GM18520 (cell line): ENCODE results near the gene BNC2.

Source experiments
- ATAC-seq: cut with Tn5 transposase; IDR thresholded peaks from one replicate; pipeline ENCODE4 v1.9.1; 2021; ENCODE audit not compliant: unreplicated experiment

BNC2 gene

DNA sequence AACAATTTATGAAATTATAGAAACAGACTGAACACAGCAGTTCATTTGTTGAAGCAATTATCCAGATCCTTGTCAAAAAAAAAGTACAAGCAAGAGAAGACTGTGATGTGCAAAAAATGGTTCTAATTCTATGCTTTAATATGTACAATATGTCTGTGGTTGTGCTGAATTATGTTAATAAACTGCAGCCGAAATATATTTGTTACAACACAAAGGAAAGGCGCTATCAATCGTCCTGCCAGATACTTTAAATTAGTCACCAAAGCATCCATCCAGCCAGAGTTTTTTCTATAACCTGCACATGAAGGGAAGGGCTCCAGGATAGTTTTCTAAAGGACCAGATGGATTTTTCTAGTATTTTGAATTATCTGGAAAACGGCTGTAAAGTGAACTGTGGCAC, 259.5 kb downstream of the BNC2 start:
- ATAC-seq = no peak

- no peak for ATAC-seq
Observed at GRCh38 chr9:16610538-16610937, 259.9 kb downstream of the BNC2 start.

GRCh38 chr9:16608906-16609305, 261.6 kb downstream of the BNC2 start:
- ATAC-seq = no peak

GRCh38 chr9:16602494-16602893, 268.0 kb downstream of the BNC2 start:
- ATAC-seq = no peak

DNA sequence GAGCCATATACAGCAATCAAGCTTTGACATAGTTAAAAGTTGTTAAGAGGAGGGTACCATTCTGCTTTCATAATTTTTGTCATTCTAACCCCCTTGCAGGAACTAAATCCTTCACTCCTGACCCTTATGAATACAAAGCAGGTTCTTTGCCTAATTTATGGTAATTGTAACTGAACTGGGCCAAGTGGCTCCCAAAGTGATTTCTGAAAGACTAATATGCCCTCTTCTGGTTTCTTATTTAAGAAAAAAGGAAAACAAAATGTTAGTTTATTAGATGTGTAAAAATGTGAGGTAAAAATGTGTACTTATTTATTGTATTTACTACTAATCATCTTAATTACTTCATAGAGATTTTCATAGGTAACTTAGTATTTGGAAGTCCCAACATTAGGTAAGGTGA, 268.5 kb downstream of the BNC2 start:
- no peak for ATAC-seq

DNA sequence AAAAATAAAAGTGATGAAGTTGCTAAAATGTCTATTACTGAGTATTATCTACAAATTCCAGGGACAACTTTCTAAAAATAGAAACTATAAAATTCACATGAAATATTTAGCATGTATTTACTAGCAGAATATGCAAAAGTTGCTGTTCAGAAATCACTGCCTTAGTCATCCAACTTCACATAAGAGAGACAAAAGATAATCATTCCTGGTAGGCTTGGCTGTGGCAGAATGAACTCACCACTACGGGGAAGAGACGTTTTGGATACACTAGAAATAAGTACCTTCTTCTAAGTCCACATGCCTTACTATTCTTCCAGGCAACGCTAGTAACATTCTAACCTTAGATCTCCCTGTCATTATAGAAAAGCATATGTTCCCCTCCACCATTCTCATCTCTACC, 272.2 kb downstream of the BNC2 start:
- no peak for ATAC-seq

DNA sequence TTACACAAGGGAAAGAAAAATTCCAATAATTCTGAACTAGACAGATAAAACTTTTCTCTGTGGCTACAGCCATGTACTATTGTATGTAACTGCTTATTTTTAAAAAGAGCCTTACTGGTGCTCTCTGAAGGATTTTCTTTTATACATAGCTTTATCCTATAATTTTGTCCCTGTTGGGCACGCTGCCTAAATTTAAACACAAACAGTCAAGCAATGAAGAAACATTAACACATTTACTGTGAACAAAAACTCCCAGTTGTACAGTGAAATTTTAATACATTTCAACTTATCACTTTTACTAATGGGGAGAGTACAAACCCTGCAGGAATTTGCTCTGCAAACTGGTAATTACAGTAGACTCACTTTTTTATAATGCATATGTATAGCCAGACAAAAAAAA, 273.3 kb downstream of the BNC2 start:
- no peak for ATAC-seq

DNA sequence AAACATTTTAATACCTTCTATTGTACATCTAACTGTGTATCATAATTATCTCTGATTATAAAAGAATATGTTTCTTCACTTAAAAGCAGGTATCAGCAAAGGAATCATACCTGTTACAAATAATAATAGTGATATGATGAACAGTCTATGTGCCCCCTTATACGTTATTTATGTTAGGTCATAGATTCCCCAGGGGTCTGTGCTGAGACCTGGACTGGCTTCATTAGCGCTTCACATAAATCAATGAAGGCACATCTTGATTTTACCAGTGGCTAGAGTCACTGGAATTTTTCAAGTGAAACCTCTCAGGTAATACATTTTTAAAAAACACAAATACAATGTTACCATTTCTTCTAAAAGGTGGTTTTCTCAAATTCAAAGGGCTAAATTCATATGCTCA, 275.2 kb downstream of the BNC2 start:
- ATAC-seq = no peak

DNA sequence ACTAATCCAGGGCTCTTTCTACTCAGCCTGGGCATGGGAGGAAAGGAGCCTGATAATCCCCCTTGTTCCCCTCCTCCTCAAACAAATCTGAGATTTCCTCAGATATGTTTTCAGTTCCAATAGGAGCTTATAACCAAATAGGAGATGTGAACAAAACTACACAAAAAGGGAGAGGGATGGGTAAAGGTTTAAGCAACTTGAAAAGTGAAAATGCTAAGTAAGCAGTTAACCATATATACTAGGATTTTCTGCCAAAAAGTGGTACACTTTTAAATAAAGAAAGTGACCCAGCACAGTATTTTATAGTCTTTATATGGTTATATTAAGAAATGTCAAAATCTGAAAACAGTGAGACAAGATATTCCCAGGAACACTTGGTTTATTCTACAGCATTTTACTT, 275.7 kb downstream of the BNC2 start:
- no peak for ATAC-seq

- ATAC-seq = no peak
Observed at GRCh38 chr9:16593746-16594145, 276.7 kb downstream of the BNC2 start.

DNA sequence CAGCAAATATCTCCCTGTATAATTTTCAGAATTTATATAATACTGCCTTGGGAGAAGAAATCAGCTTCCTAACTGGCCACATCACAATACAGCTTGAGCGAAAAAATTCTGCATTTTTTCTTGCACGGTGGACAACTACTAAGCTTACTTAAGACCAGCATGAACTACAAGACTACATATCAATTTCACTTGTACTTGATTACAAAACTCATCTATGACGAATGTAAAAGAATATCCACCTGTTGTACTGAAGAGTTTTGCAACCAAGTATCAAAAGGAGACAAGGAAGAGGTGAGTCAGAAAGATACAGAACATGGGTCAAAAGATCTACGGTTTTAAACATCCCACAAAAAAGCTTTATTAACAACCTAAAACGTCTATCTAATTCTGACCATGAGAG, 279.4 kb downstream of the BNC2 start:
- ATAC-seq = no peak

GRCh38 chr9:16585591-16585990, 284.9 kb downstream of the BNC2 start:
- no peak for ATAC-seq

DNA sequence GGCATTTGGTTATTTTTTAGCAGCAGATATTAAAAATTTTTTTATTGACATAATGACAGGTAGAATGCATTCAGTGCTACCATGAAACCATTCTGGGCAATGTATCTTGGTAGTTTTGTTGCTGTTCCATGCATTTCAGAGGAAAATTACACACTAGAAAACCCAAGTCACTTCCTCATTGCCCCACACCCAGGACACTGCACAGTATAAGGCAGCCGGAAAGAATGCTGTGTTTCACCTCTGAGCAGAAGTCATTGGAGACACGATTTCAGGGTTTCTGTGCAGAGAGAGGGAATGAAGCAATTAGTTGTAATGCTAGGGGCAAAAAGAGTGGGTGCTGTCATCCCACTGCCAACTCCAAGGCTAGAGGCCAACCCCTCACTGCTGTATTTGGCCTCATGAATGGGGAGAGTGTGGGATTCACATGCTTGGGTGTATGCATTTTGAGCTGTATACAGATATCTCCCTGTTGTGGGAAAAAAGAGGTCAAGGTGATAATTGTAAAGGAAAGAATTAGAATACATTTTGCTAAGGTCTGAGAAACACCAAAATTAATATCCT, 290.5 kb downstream of the BNC2 start:
- no peak for ATAC-seq

DNA sequence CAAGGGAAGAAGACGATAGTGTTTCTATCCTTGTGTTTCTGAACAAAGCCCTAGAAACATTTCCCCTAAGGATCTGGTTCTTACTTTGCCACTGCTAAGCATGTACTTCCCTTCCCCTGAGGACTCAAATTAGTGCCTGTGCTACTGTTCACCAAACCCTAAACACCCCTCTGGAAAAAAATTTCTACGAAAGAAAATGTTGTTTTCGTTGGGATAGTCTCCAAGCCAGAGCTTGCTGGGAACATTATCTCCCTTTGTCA, 294.6 kb downstream of the BNC2 start:
- no peak for ATAC-seq

- no peak for ATAC-seq
Observed at GRCh38 chr9:16575142-16575985, 295.1 kb downstream of the BNC2 start.

GRCh38 chr9:16572005-16572734, 298.3 kb downstream of the BNC2 start:
- no peak for ATAC-seq

DNA sequence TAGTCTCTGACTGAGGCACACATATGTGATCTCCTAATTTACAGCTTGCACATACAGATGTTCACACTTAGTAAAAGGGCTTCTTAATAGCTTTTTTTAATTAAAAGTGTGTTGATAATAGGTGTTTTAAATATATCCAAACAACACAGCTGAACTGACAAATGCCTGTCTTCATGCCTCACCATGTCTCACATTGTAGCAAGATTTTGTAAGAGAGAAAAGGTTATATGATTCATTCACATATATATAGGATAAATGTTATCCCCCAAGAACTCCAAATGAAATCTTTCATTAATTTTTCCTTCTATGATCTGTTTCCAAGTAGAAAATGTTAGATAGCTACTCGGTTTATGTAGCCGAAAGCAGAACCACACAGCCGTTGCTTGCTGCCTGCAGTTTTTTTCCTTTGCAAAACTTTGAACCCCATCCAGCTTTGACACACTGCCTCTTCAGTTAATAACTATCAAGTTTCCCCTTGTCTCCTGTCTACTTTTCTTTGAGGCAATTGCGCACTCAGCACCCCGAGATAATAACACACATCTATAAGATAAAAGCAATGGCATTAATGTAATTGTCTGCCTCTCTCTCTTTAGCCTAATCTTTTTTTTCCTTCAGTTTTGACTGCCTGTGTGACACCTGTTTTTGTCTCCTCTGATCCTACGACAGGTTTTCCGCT, 299.2 kb downstream of the BNC2 start:
- ATAC-seq = no peak

GRCh38 chr9:16563446-16563845, 307.0 kb downstream of the BNC2 start:
- no peak for ATAC-seq

DNA sequence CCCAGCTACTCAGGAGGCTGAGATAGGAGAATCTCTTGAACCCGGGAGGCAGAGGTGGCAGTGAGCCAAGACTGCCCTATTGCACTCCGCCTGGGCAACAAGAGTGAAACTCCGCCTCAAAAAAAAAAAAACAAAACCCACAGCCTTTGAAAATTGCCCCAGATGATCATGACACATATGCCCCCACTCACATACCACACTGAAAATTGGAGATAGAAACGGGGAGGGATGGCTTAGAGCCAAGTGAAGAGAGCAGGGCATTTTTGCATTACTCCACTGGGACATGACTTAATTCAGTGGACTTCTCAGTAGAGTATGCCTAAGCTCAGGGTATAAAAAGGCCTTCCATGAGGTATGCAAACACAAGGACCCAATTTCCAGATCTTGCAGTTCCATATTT, 309.3 kb downstream of the BNC2 start:
- no peak for ATAC-seq

DNA sequence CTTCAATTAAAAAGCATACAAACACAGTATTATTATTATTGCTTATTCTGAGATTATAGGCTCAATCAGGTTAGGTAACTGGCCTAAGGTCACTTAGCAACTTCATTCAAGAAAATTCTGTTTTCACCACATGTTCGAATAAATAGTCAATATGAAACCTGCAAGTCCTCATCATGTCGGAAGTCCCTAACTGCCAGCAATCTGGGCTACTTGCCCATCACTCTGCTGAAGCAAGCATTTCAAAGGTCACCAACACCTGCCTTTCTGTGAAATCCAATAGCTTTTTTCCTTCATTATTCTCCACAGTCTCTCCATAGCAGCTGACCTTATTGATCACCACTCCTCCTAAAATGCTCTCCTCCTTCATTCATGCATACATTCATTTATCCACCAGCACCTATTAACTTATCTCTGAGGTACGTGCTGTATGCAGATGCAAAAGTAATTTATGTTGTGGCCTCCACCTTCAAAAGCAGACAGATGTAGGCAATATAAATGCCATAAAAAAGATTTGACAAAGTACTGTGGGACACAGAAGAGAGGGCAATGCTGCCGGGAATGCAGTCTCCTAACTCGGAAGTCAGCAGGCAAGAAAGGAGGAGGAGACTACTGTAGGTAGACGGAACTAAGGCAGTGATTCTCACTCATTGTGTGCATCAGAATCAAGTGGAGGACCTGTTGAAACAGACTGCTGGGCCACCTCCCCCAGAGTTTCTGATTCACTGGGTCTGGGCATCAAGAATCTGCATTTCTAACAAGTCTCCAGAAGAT, 310.9 kb downstream of the BNC2 start:
- ATAC-seq = no peak

GRCh38 chr9:16555802-16556201, 314.7 kb downstream of the BNC2 start:
- ATAC-seq = no peak
